Smooth muscle cell of the brain vasculature (primary cell): Measurements from ENCODE around the gene IER3.
A peak's percentile ranks its signal among the peaks of the same experiment; 100 is the strongest.
"Not testable (repeated sequence)": the region's sequence is repeated elsewhere in the genome, so short reads cannot be mapped to it uniquely, and the experiment has no call there.

Experiments used
- DNase-seq: peaks from one replicate; pipeline ENCODE4 v3.0.0-alpha.2; 2012; ENCODE audit warnings: low read depth, low spot score

The IER3 gene

DNA sequence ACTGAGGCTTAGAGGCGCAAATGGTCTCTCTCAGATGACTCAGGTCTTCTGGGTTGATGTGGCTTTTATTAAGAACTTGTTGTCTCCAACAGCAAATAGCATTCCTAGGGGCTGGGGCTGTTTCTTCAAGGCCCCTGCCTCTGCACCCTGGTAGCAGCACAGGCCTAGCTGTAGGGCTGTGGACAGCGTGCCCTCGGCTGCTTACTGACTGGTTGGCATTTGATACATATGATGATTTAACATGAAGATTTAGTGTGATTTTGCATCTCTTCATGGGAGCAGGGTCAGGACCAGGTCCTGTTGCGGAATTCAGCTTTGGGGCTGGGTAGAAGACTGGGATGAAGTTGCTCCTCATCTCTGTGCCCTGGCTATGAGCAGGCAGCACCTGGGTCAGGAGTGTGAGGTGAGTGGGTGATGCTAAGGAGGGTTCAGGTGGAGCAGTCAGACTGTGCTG lies 24.3 kb upstream of the IER3 start:
- no peak for DNase-seq

GRCh38 chr6:30767944-30768301 lies 23.6 kb upstream of the IER3 start:
- no peak for DNase-seq

DNA sequence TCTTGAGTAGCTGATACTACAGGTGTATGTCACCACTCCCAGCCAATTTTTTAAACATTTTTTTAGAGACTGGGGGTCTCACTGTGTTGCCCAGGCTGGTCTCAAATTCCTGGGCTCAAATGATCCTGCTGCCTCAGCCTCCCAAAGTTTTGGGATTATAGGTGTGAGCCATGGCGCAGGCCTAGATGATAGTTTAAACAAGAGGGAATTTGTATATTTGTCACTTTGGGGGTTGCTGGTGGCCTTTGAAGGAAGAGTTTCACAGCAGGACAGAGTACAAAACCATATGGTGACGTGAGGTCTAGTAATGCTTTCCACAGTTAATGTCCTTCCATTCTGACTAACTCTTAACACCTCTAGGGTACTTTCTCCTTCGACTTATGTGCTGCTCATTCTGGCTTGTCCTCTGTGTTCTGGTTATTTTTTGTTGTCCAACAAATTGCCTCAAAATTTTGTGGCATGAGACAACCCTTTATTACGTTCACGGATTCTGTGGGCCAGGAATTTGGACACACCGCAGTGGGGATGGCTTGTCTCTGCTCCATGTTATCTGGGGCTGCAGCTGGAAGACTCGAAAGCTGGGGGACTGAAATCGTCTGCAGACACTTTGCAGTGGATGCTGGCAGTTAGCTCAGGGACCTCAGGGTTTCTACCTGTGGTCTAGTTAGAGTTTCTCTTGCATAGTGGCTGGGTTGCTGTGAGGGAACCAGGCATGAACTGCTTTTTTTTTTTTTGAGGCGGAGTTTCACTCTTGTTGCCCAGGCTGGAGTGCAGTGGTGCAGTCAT lies 23.0 kb upstream of the IER3 start:
- no peak for DNase-seq

DNA sequence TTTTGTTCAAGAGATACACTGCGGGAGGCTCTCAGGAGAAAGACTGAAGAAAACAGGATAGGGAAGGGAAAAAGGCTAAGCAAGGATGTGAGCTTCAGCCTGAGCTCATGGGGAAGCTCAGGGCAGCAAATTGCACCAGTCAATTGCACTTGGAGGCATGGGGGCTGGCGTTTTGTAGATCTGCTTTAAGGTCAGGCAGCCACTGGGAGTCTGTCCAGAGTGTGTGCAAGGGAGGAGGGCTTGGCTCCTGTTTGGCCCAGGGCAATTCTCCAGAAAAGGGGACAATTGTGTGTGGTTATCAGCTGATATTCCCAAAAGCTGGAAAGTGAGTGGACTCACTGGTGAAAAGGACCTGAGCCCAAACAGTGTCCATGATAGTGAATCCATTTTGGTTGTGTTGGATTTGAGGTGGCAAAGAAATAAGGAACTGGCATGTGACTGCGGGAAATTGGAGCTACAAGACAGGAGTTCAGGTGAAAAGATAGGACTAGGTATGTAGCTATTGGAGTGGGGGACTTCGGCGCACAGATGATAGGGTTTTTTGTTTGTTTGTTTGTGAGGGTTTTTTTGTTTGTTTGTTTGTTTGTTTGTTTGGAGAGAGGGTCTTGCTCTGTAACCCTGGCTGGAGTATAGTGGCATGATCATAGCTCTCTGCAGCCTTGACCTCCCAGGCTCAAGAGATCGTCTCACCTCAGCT lies 22.3 kb upstream of the IER3 start:
- no peak for DNase-seq

- DNase-seq: not testable (repeated sequence)
Measured at GRCh38 chr6:30765495-30765894, 21.1 kb upstream of the IER3 start.

DNA sequence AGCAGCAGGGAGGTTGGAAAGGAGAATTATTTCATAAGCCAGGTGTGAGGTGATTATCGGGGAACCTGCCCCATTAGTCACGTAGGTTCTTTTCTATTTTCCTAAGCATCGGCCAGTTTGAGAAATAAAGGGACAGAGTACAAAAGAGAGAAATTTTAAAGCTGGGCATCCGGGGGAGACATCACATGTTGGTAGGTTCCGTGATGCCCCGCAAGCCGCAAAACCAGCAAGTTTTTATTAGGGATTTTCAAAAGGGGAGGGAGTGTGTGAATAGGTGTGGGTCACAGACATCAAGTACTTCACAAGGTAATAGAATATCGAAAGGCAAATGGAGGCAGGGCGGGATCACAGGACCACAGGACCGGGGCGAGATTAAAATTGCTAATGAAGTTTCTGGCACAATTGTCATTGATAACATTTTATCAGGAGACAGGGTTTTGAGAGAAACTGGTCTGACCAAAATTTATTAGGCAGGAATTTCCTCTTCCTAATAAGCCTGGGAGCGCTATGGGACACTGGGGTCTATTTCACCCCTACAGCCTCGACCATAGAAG lies 20.2 kb upstream of the IER3 start:
- DNase-seq: not testable (repeated sequence)

- DNase-seq: no peak
Measured at GRCh38 chr6:30763618-30764489, 19.5 kb upstream of the IER3 start.

DNA sequence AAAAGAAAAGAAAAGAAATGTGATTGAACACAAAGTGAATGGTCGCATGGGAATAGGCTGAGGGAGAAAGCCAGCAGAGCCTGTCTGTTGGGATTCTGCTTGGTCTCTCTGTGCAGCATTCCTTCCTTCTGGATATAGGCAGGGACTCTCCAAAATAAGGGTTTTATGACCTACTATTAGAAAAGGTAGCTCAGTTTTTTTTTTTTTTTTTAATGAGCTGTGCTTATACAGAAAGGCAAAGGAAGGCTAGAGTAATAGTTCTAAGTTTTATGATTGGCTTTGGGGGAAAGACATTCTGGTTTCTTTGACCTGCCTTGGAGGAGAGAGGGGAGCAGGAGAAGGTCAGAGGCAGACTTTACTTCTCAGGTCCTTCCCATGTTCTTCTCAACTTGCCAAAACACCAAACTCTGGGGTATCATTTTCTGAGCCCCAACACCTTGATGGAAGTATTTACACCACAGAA lies 18.8 kb upstream of the IER3 start:
- DNase-seq: no peak

DNA sequence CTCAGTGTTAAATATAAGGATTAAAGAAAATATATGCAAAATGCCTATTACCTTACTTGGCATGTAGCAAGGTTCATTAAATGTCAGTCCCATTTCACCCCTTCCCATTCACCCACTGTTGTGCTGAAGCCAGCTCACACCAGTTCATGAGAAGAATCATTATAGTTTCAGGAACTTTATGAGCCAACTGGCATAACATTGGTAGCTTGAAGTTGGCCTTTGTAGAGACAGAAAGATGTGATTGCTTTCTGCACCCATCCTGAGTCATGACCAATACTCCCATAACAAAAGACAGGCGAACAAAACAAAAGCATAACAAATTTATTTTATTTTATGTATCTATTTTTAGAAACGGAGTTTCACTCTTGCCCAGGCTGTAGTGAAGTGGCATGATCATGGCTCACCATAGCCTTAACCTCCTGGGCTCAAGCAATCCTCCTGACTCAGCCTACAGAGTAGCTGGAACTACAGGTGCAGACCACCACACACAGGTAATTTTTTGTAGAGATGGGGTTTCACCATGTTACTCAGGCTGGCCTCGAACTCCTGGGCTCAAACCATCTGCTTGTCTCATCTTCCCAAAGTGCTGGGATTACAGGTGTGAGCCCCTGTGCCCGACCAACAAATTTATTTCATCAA lies 17.6 kb upstream of the IER3 start:
- no peak for DNase-seq

DNA sequence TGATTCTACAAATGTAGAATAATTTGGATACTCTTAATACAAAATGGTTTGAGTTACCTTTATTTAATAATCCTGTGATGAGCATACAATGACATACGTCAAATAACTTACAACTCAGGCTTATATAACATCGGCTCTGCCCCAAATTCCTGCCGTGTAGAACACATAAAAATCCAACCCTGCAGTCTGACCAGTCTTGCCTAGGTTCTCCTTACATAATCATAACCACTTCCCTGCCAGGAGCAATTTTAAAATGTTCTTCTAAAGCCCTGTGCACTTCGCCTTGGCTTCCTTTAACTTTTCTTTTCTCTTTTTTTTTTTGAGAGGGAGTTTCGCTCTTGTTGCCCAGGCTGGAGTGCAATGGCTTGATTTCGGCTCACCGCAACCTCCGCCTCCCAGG lies 16.2 kb upstream of the IER3 start:
- DNase-seq: no peak

GRCh38 chr6:30759575-30760239 lies 15.4 kb upstream of the IER3 start:
- no peak for DNase-seq

DNA sequence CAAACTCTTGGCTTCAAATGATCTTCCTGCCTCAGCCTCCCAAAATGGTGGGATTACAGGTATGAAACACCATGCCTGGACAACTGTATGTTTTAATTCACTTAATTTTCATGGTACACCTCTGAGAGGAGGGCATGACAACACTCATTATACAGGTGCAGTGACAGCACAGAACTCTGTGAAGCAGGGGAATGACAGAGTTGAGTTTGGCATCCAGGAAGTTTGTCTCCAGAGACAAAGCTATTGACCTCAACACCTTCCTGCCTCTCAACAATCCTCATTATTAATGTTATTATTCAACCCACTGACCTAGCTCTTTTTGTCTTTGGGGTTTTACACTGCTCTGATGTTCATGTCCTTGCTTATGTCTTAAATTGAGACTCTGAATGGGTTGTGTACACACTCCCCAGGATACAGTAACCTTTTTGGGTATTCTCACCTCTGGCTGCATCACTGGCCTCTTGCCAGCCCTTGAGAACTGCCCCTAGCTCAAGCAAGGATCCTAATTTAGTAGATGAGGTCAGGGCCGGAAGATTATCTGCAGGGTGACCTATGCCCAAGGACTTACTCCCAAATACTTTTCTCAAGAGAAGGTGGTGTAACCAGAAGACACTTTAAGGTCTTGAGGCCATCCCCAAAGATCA lies 13.0 kb upstream of the IER3 start:
- DNase-seq: no peak

DNA sequence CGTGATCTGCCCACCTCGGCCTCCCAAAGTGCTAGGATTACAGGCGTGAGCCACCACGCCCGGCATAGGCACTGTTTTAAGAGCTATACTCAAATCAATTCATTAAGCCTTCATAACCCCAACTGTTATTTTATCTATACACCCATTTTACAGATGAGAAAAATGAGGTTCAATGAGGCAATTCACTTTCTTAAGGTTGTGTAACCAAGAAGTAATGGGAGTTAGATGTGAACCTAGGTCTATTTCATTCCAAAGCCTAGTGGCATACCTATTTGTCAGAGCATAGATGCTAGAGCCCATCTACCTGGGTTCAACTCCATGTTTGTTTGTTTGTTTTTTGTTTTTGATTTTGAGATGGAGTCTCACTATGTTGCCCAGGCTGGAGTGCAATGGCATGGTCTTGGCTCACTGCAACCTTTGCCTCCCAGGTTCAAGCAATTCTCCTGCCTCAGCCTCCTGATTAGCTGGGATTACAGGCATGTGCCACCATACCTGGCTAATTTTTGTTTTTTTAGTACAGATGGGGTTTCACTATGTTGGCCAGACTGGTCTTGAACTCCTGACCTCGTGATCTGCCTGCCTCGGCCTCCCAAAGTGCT lies 12.2 kb upstream of the IER3 start:
- not testable (repeated sequence) for DNase-seq

DNA sequence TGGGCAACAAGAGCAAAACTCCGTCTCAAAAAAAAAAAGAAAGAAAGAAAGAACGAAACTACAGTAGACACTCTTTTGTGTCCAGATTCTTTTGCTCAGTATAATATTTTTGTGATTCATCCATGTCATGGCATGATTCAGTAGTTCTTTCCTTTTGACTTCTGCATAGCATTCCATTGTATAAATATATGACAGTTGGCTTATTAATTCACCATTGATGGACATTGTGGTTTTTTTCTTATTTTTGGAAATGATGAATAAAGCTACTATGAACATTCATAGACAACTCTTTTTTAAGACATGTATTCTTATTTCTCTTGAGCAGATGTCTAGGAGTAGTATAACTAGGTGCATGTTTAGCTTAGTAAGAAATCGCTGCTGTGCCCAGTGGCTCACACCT lies 10.3 kb upstream of the IER3 start:
- no peak for DNase-seq

DNA sequence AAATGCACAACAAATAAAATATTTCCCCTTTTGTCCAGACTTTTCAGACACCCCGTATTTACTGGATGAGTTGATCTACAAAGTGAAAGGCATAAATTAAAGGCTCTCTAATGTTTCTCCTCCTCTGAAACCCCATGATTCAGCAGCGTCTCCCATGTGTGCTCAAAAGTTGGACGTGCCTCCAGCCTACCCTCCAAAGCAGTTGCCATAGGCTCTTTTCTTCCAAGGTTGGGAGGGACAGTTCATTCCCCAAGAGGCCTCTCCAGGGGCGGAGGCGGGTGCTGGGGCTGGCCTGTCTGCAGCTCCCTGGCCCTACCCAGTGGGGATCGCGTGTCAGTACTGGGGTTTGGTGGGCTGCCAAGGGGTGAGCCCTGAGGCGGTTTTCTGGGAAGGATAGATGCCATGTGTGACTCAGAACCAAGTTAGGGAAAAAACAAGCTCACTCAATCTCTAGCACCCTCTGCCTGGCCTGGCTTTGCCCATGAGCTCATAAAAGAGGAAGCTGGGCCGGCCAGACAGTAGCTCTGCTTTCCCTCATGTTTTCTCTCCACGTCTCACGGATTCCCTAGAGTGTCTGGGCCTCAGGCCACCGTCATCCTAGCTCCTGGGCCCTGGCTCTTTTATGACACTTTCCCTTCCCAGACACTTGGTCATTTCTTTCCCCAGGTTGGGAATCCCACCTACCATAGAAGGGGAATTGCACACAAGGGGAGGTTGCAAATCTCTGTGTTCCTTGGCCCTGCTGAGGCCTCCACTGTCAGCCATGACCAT lies 8.0 kb upstream of the IER3 start:
- peak; percentile 91 for DNase-seq

GRCh38 chr6:30750379-30750668 lies 6.0 kb upstream of the IER3 start:
- DNase-seq: no peak

DNA sequence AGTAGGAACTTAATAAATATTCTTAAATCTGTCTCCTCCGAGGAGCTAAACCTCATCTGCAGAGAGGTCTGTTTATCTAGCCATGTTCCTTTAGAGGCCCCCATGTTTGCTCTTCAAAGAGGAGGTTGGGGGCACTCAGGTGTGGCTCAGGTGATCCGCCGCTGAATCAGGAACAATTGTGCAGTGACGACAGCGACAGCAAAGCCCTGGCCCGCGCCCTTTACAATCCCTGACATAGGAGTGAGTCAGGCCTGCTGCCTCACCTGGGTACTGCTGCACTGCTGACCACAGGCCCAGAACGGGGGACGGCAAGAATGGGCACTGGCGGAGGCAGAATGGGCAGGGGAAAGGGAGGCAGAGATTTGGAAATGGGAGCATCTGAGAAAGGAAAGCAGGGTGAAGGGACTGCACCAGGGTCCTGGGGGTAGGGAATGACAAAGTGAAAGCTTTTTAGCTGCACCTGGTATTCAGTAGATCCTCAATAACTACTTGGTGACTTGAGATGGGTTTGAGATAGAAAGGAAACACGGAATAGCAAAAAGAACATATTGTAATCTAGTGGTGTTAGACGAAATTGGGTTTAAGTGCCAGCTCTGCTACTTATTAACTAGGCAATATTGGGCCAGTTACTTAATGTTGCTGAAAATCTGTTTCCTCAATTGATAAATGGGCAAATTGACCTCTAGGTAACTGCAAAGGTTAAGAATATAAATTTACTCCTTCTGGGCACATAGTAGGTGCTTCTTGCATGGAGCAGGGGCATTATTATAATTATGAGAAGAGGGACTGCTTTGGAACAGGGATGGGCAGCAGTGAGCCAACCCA lies 5.4 kb upstream of the IER3 start:
- no peak for DNase-seq

GRCh38 chr6:30748851-30749540 lies 4.6 kb upstream of the IER3 start:
- no peak for DNase-seq
